Endothelial cell of umbilical vein (primary cell): Measurements from ENCODE around the gene ACVR2A. TPM values are rescaled to one million over a fixed set of nuclear protein-coding genes. Genes with fewer than 3 reads are reported as not detected.
A peak's percentile ranks its signal among the peaks of the same experiment; 100 is the strongest.

ENCODE experiments used
- BruUV-seq: library from RNA; stranded (reverse); fragments of 400-500 nt; replicated peaks from 2 replicates; lab custom pipeline; 2021; lab: Mats Ljungman, UMichigan
- CTCF ChIA-PET: fragments of 300-600, 350-600 bp; sonication (Branson Sonifier 250); formaldehyde crosslinking; loops from one replicate; lab custom pipeline; 2021; ENCODE audit warnings: antibody characterized with exemption, inconsistent platforms; lab: Charles Lee
- POLR2A ChIA-PET: fragments of 300-600, 350-600 bp; sonication (Branson Sonifier 250); formaldehyde crosslinking; loops from one replicate; lab custom pipeline; 2021; ENCODE audit warnings: antibody characterized with exemption, inconsistent platforms; lab: Charles Lee
- DNase-seq: peaks from one replicate; pipeline ENCODE4 v3.0.0-alpha.2; 2011; ENCODE audit warnings: low read depth, low spot score
- FAIRE-seq: peaks from 2 replicates; lab custom pipeline; 2011; peaks lifted over from hg19 to GRCh38; lab: Jason Lieb, UNC
- H2AFZ ChIP-seq: 2 replicates; pipeline ENCODE4 v1.6.0; 2012; ENCODE audit warnings: low read depth, low read length, control low read depth, inconsistent platforms
- H3K27ac ChIP-seq: 2 replicates; pipeline ENCODE4 v1.5.1; 2011; ENCODE audit warnings: low read depth, mild to moderate bottlenecking, control low read depth, low read length, moderate library complexity; ENCODE audit not compliant: insufficient read depth
- H3K27me3 ChIP-seq, 2 experiments: 2 replicates each; pipeline versions ENCODE4 v1.6.0 to v1.6.1; 2011; ENCODE audit warnings: low read length in 2 of 2, mixed read lengths in 1 of 2; ENCODE audit not compliant: control insufficient read depth in 2 of 2, insufficient read depth in 2 of 2
- H3K36me3 ChIP-seq, 2 experiments: 2 replicates in 1 of 2; 3 replicates in 1 of 2; pipeline ENCODE4 v1.5.1; 2011; ENCODE audit warnings: low read length in 2 of 2, mild to moderate bottlenecking in 1 of 2, moderate library complexity in 1 of 2; ENCODE audit not compliant: control insufficient read depth in 2 of 2, insufficient read depth in 2 of 2; ENCODE audit errors: extremely low read depth in 1 of 2
- H3K4me1 ChIP-seq: 3 replicates; pipeline ENCODE4 v1.5.1; 2011; ENCODE audit warnings: mild to moderate bottlenecking, low read length; ENCODE audit not compliant: control insufficient read depth, insufficient read depth; ENCODE audit errors: extremely low read depth
- H3K4me2 ChIP-seq: 2 replicates; pipeline ENCODE4 v1.6.1; 2011; ENCODE audit warnings: low read length, control low read depth, mixed read lengths; ENCODE audit not compliant: insufficient read depth
- H3K4me3 ChIP-seq, 3 experiments: fragments of 200-600 bp in 1 of 3; sonication (generic), shearing (Covaris generic) in 1 of 3; replicated peaks in 1 of 3; 2 replicates each; pipeline ENCODE4 v1.5.1; 2011 to 2016; ENCODE audit warnings: control low read depth in 3 of 3, low read length in 3 of 3, mild to moderate bottlenecking in 2 of 3, inconsistent platforms in 1 of 3, low read depth in 1 of 3, moderate library complexity in 1 of 3; ENCODE audit not compliant: insufficient read depth in 1 of 3
- H3K79me2 ChIP-seq: 2 replicates; pipeline ENCODE4 v1.6.0; 2012; ENCODE audit warnings: low read length, inconsistent platforms; ENCODE audit not compliant: control insufficient read depth, insufficient read depth
- H3K9ac ChIP-seq: replicated peaks from 2 replicates; pipeline ENCODE3; 2011; ENCODE audit warnings: low read length, control low read depth; ENCODE audit not compliant: insufficient read depth; ENCODE audit errors: extremely low read depth
- H3K9me1 ChIP-seq: replicated peaks from 3 replicates; pipeline ENCODE4 v1.6.0; 2011; ENCODE audit warnings: mild to moderate bottlenecking, low read length; ENCODE audit not compliant: control insufficient read depth, insufficient read depth; ENCODE audit errors: extremely low read depth
- H3K9me3 ChIP-seq: replicated peaks from 2 replicates; pipeline ENCODE4 v1.5.1; 2012; ENCODE audit warnings: low read length, inconsistent platforms; ENCODE audit not compliant: control insufficient read depth, insufficient read depth
- H4K20me1 ChIP-seq: replicated peaks from 2 replicates; pipeline ENCODE3; 2011; ENCODE audit warnings: mild to moderate bottlenecking, low read length; ENCODE audit not compliant: control insufficient read depth, insufficient read depth; ENCODE audit errors: extremely low read depth
- EZH2 ChIP-seq: IDR thresholded peaks from 2 replicates; pipeline ENCODE4 v1.6.1; 2012; ENCODE audit warnings: borderline replicate concordance, low read depth, mild to moderate bottlenecking, moderate library complexity, low read length, inconsistent platforms; ENCODE audit not compliant: severe bottlenecking
- FOS ChIP-seq: IDR thresholded peaks from 2 replicates; pipeline ENCODE4 v1.6.1; 2011; ENCODE audit warnings: mild to moderate bottlenecking, low read length, moderate library complexity, borderline replicate concordance; ENCODE audit not compliant: insufficient read depth
- GATA2 ChIP-seq: IDR thresholded peaks from 2 replicates; pipeline ENCODE4 v1.7.0; 2011; ENCODE audit warnings: low read depth, mild to moderate bottlenecking, moderate library complexity, mixed read lengths, low read length; ENCODE audit not compliant: insufficient read length, insufficient read depth
- JUN ChIP-seq: IDR thresholded peaks from 2 replicates; pipeline ENCODE4 v1.6.1; 2011; ENCODE audit warnings: borderline replicate concordance, low read depth; ENCODE audit not compliant: insufficient read length, insufficient read depth
- MYC ChIP-seq: IDR thresholded peaks from one replicate; pipeline ENCODE4 v1.6.1; 2011; ENCODE audit warnings: mild to moderate bottlenecking, low read depth, low read length
- POLR2A ChIP-seq: IDR thresholded peaks from 2 replicates; pipeline ENCODE4 v1.6.1; 2012; ENCODE audit warnings: low read depth, mild to moderate bottlenecking, control low read depth, low read length
- POLR2AphosphoS5 ChIP-seq: IDR thresholded peaks from 2 replicates; pipeline ENCODE4 v1.6.1; 2012; ENCODE audit warnings: low read depth, mild to moderate bottlenecking, control low read depth, low read length, moderate library complexity; ENCODE audit not compliant: insufficient read depth
- dilution Hi-C: fragments of 300-500 bp; cut with MboI; formaldehyde crosslinking; loops from one replicate; pipeline ENCODE4 v1.15.0; 2019; ENCODE audit warnings: low sequenced_read_pairs; ENCODE audit not compliant: extremely low pct_ligation_motif_present
- intact Hi-C: fragments of 100-400 bp; cut with micrococcal nuclease; formaldehyde crosslinking; loops from one replicate; pipeline ENCODE4 v1.10.0; 2022
- polyA plus RNA-seq, 4 experiments: library from polyadenylated mRNA; depleted of rRNA in 3 of 4; stranded (reverse) in 3 of 4; unstranded in 1 of 4; fragments of >200 nt; gene quantifications; 2 replicates each; pipeline versions ENCODE4 v1.2.1 to v1.2.3, GENCODE V29; 2011 to 2012; ENCODE audit warnings: missing spikeins in 1 of 4
- total RNA-seq: library from RNA; stranded (reverse); gene quantifications from 2 replicates; pipeline ENCODE4 v1.2.3, GENCODE V29; 2021
- TF ChIP-seq, protein P1 (sequence below), 2 donors: IDR thresholded peaks; 1 replicate in 1 of 2; 2 replicates in 1 of 2; pipeline ENCODE4 v1.5.1; 2011; ENCODE audit warnings: low read length in 2 of 2, mild to moderate bottlenecking in 2 of 2, moderate library complexity in 2 of 2, control low read depth in 1 of 2, inconsistent platforms in 1 of 2, low read depth in 1 of 2; ENCODE audit not compliant: insufficient read depth in 1 of 2; ENCODE audit errors: extremely low read depth in 1 of 2
- TF ChIP-seq, protein P2 (sequence below): IDR thresholded peaks from 2 replicates; pipeline ENCODE4 v1.6.1; 2011; ENCODE audit not compliant: insufficient read depth, insufficient read length

Gene ACVR2A
- total and polyA plus RNA-seq, 2 donors (not counting 3 experiments of a cell fraction or from before 2014, with no cell fraction given): 1.7 to 7.9 TPM

- H3K4me1 ChIP-seq: peaks cover 22% of the 10 kb centered on the region
- H3K9me1 ChIP-seq: peaks cover 3% of the 10 kb centered on the region
- POLR2A ChIA-PET: no interaction called here
- H3K9me3 ChIP-seq: no peaks in the 10 kb centered on the region
- H3K27me3 ChIP-seq: no peaks in the 10 kb centered on the region
- peaks cover 0 to 3% of the 10 kb centered on the region in 2 experiments for H3K36me3 ChIP-seq
- dilution Hi-C loops: no loop called here
- no TSS peak for BruUV-seq
- intact Hi-C loops: no loop called here
- peak overlapping the region; percentile 63 for H3K4me2 ChIP-seq
- peak; percentile 58 for DNase-seq
- CTCF ChIA-PET: interaction anchor here (1.2 to 6.0 kb wide), 4 partner anchors 831 to 1180 kb away, joined by 8 to 149 read pairs (median 43); no protein-coding TSS in a partner anchor
- no peaks in the 10 kb centered on the region for H3K79me2 ChIP-seq
- H3K4me3 ChIP-seq: no peak overlapping the region
- peak overlapping the region; percentile 20 for H3K27ac ChIP-seq
- no peaks in the 10 kb centered on the region for H4K20me1 ChIP-seq
- H2AFZ ChIP-seq: peak overlapping the region; percentile 31
- peak; percentile 61 for FAIRE-seq
- TF ChIP-seq JUN (no peak), FOS (peak; percentile 45)
- peak overlapping the region; percentile 13 for H3K9ac ChIP-seq
Observed at GRCh38 chr2:147913701-147914480, 69.1 kb downstream of the ACVR2A start.

- dilution Hi-C loops (no loop called here), intact Hi-C loops (no loop called here)
- Histone ChIP-seq H4K20me1 (no peaks in the 10 kb centered on the region), H3K27me3 (no peaks in the 10 kb centered on the region), H3K9ac (no peak overlapping the region), H3K4me2 (no peak overlapping the region), H3K79me2 (no peaks in the 10 kb centered on the region), H3K36me3 (peaks cover 0 to 3% of the 10 kb centered on the region in 2 experiments), H3K4me3 (no peak overlapping the region), H3K9me1 (peaks cover 3% of the 10 kb centered on the region), H3K9me3 (no peaks in the 10 kb centered on the region), H3K27ac (no peak overlapping the region), H2AFZ (no peak overlapping the region), H3K4me1 (peaks cover 16% of the 10 kb centered on the region)
- BruUV-seq: no TSS peak
- FAIRE-seq (no peak), DNase-seq (no peak)
- ChIA-PET CTCF (interaction anchor here (1.0 to 1.5 kb wide), 2 partner anchors 12 to 17 kb away, joined by 3 to 4 read pairs; no protein-coding TSS in a partner anchor), POLR2A (no interaction called here)
- TF ChIP-seq EZH2 (no peak), POLR2AphosphoS5 (no peak), GATA2 (no peak), JUN (no peak), POLR2A (no peak), FOS (no peak), MYC (no peak)
- TF ChIP-seq, protein P1, sequence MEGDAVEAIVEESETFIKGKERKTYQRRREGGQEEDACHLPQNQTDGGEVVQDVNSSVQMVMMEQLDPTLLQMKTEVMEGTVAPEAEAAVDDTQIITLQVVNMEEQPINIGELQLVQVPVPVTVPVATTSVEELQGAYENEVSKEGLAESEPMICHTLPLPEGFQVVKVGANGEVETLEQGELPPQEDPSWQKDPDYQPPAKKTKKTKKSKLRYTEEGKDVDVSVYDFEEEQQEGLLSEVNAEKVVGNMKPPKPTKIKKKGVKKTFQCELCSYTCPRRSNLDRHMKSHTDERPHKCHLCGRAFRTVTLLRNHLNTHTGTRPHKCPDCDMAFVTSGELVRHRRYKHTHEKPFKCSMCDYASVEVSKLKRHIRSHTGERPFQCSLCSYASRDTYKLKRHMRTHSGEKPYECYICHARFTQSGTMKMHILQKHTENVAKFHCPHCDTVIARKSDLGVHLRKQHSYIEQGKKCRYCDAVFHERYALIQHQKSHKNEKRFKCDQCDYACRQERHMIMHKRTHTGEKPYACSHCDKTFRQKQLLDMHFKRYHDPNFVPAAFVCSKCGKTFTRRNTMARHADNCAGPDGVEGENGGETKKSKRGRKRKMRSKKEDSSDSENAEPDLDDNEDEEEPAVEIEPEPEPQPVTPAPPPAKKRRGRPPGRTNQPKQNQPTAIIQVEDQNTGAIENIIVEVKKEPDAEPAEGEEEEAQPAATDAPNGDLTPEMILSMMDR (IDR thresholded peaks at IDR 0.05; ENCODE audit: extremely low read depth in 1 of 2, insufficient read depth in 1 of 2, low read depth in 1 of 2, low read length in 2 of 2): no peak
- TF ChIP-seq, protein P2, sequence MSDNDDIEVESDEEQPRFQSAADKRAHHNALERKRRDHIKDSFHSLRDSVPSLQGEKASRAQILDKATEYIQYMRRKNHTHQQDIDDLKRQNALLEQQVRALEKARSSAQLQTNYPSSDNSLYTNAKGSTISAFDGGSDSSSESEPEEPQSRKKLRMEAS: no peak
Observed at GRCh38 chr2:147916067-147916466, 71.2 kb downstream of the ACVR2A start.
